ENCODE results near the gene ERGIC1.

ERGIC1 gene

GRCh38 chr5:172816925-172817562 is 17.0 kb upstream of the ERGIC1 start:
- Histone ChIP-seq H3K79me2 (ENCODE audit: insufficient read depth, low read length) (no peaks in the 10 kb centered on the region), H3K4me2 (ENCODE audit: low read depth, low read length, poor library complexity, severe bottlenecking) (no peak overlapping the region)

GRCh38 chr5:172817664-172818063 is 16.4 kb upstream of the ERGIC1 start:
- Histone ChIP-seq H3K4me3 (ENCODE audit: low read length, poor library complexity, severe bottlenecking) (no peak overlapping the region), H3K27me3 (ENCODE audit: insufficient read depth, low read length, poor library complexity, severe bottlenecking) (no peaks in the 10 kb centered on the region), H3K4me1 (ENCODE audit: insufficient read depth, low read length, poor library complexity, severe bottlenecking) (no peaks in the 10 kb centered on the region), H4K20me1 (ENCODE audit: insufficient read depth, low read length, poor library complexity, severe bottlenecking) (no peaks in the 10 kb centered on the region), H3K9me3 (ENCODE audit: insufficient read depth, low read depth, low read length) (no peaks in the 10 kb centered on the region), H3K4me2 (ENCODE audit: low read depth, low read length, poor library complexity, severe bottlenecking) (no peak overlapping the region), H3K36me3 (ENCODE audit: insufficient read depth, low read length) (no peaks in the 10 kb centered on the region), H2AFZ (ENCODE audit: low read length) (no peak overlapping the region), H3F3A (ENCODE audit: low read depth) (no peaks in the 10 kb centered on the region), H3K79me2 (ENCODE audit: insufficient read depth, low read length) (no peaks in the 10 kb centered on the region), H3K9me2 (replicated peaks; ENCODE audit: low read depth, low read length) (no peaks in the 10 kb centered on the region), H3K9ac (ENCODE audit: low read depth, low read length, poor library complexity, severe bottlenecking) (no peak overlapping the region)
- TF ChIP-seq CTCF (conservative IDR thresholded peaks at IDR 0.05; ENCODE audit: low read length) (no peak), EZH2phosphoT487 (IDR thresholded peaks at IDR 0.05; ENCODE audit: borderline replicate concordance) (no peak)

More at GRCh38 chr5:172816925-172817562, 17.0 kb upstream of the ERGIC1 start:
- no peaks in the 10 kb centered on the region for H3K27me3 ChIP-seq (ENCODE audit: insufficient read depth, low read length, poor library complexity, severe bottlenecking)
- no peaks in the 10 kb centered on the region for H3F3A ChIP-seq (ENCODE audit: low read depth)
- no peaks in the 10 kb centered on the region for H4K20me1 ChIP-seq (ENCODE audit: insufficient read depth, low read length, poor library complexity, severe bottlenecking)
- TF ChIP-seq CTCF (conservative IDR thresholded peaks at IDR 0.05; ENCODE audit: low read length) (no peak), EZH2phosphoT487 (IDR thresholded peaks at IDR 0.05; ENCODE audit: borderline replicate concordance) (no peak)
- H3K9ac ChIP-seq (ENCODE audit: low read depth, low read length, poor library complexity, severe bottlenecking): no peak overlapping the region
- H3K4me3 ChIP-seq (ENCODE audit: low read length, poor library complexity, severe bottlenecking): no peak overlapping the region
- H3K36me3 ChIP-seq (ENCODE audit: insufficient read depth, low read length): no peaks in the 10 kb centered on the region
- H2AFZ ChIP-seq (ENCODE audit: low read length): no peak overlapping the region
- no peaks in the 10 kb centered on the region for H3K4me1 ChIP-seq (ENCODE audit: insufficient read depth, low read length, poor library complexity, severe bottlenecking)
- H3K9me3 ChIP-seq (ENCODE audit: insufficient read depth, low read depth, low read length): no peaks in the 10 kb centered on the region
- no peaks in the 10 kb centered on the region for H3K9me2 ChIP-seq (replicated peaks; ENCODE audit: low read depth, low read length)

- H2AFZ ChIP-seq (ENCODE audit: low read length): no peak overlapping the region
- no peaks in the 10 kb centered on the region for H3F3A ChIP-seq (ENCODE audit: low read depth)
- H3K36me3 ChIP-seq (ENCODE audit: insufficient read depth, low read length): no peaks in the 10 kb centered on the region
- no peaks in the 10 kb centered on the region for H3K9me2 ChIP-seq (replicated peaks; ENCODE audit: low read depth, low read length)
- no peaks in the 10 kb centered on the region for H3K9me3 ChIP-seq (ENCODE audit: insufficient read depth, low read depth, low read length)
- no peak overlapping the region for H3K4me3 ChIP-seq (ENCODE audit: low read length, poor library complexity, severe bottlenecking)
- H4K20me1 ChIP-seq (ENCODE audit: insufficient read depth, low read length, poor library complexity, severe bottlenecking): no peaks in the 10 kb centered on the region
- H3K9ac ChIP-seq (ENCODE audit: low read depth, low read length, poor library complexity, severe bottlenecking): no peak overlapping the region
- H3K79me2 ChIP-seq (ENCODE audit: insufficient read depth, low read length): no peaks in the 10 kb centered on the region
- no peak overlapping the region for H3K4me2 ChIP-seq (ENCODE audit: low read depth, low read length, poor library complexity, severe bottlenecking)
- H3K4me1 ChIP-seq (ENCODE audit: insufficient read depth, low read length, poor library complexity, severe bottlenecking): no peaks in the 10 kb centered on the region
- H3K27me3 ChIP-seq (ENCODE audit: insufficient read depth, low read length, poor library complexity, severe bottlenecking): no peaks in the 10 kb centered on the region
- TF ChIP-seq CTCF (conservative IDR thresholded peaks at IDR 0.05; ENCODE audit: low read length) (no peak), EZH2phosphoT487 (IDR thresholded peaks at IDR 0.05; ENCODE audit: borderline replicate concordance) (no peak)
Observed at GRCh38 chr5:172818081-172818480, 16.0 kb upstream of the ERGIC1 start.
